AG09309 (cell line): ENCODE measurements around the gene SOCS1.

Experiments
- DNase-seq: peaks from one replicate; pipeline ENCODE4 v3.0.0-alpha.2; 2010; ENCODE audit warnings: low read depth
- H3K4me3 ChIP-seq: 2 replicates; pipeline ENCODE4 v1.5.1; 2011; ENCODE audit warnings: mild to moderate bottlenecking, low read depth, low read length, moderate library complexity; ENCODE audit not compliant: control insufficient read depth
- TF ChIP-seq, protein P1 (sequence below): IDR thresholded peaks from 2 replicates; pipeline ENCODE4 v1.5.1; 2011; ENCODE audit warnings: mild to moderate bottlenecking, low read depth, low read length, inconsistent platforms; ENCODE audit not compliant: insufficient read depth, control insufficient read depth; ENCODE audit errors: missing control alignments

Gene SOCS1

DNA sequence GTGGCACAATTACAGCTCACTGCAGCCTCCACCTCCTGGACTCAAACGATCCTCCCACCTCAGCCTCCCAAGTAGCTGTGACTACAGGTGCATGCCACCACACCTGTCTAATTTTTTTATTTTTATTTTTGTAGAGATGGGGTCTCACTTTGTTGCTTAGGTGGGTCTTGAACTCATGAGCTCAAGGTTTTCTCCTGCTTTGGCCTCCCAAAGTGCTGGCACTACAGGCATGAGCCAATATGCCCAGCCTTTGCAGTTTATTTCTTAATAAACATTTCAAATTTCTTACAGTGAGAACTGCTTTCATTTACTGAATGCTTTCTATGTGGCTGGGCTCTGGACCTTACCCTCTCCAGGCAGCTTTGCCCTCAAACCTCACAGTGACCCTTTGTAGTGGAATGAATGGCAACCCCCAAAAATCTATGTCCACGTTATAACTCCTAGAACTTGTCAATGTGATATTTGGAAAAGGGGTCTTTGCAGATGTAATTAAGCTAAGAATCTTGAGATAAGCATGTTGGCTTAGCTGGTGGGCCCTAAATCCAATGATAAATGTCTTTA is 14.7 kb upstream of the SOCS1 start:
- DNase-seq = no peak
- no peak overlapping the region for H3K4me3 ChIP-seq
- TF ChIP-seq, protein P1, sequence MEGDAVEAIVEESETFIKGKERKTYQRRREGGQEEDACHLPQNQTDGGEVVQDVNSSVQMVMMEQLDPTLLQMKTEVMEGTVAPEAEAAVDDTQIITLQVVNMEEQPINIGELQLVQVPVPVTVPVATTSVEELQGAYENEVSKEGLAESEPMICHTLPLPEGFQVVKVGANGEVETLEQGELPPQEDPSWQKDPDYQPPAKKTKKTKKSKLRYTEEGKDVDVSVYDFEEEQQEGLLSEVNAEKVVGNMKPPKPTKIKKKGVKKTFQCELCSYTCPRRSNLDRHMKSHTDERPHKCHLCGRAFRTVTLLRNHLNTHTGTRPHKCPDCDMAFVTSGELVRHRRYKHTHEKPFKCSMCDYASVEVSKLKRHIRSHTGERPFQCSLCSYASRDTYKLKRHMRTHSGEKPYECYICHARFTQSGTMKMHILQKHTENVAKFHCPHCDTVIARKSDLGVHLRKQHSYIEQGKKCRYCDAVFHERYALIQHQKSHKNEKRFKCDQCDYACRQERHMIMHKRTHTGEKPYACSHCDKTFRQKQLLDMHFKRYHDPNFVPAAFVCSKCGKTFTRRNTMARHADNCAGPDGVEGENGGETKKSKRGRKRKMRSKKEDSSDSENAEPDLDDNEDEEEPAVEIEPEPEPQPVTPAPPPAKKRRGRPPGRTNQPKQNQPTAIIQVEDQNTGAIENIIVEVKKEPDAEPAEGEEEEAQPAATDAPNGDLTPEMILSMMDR = no peak

DNA sequence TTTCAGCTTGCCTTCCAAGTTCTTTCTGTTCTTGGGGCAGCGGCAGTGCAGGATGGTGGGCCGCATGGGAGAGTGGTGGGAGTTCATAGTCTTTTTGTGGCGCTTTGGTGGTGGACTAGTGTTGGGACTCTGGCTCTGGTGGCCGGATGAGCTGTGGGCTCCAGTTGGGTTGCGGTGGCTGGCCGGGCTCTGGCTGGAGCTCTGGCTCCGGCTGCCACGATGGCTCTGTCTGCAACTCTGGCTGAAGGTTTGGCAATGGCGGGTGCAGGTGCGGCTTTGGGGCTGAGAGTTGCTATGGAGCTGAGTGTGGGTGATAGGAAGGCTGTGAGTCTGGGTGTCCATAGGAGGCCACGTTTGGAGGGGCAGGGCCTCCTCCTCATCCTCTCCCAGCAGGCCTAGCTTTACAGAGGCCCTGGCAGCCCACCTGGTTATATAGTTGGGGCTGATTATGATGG is 12.9 kb upstream of the SOCS1 start, which contains the start of gene TNP2:
TNP2 (minus strand) TSS at position 405 of the 455 bp plus-strand sequence; CDS start at position 342, 63 bp downstream.
- H3K4me3 ChIP-seq = no peak within 1 kb of the TSS
- TF ChIP-seq, protein P1 = no peak
- DNase-seq = no peak

DNA sequence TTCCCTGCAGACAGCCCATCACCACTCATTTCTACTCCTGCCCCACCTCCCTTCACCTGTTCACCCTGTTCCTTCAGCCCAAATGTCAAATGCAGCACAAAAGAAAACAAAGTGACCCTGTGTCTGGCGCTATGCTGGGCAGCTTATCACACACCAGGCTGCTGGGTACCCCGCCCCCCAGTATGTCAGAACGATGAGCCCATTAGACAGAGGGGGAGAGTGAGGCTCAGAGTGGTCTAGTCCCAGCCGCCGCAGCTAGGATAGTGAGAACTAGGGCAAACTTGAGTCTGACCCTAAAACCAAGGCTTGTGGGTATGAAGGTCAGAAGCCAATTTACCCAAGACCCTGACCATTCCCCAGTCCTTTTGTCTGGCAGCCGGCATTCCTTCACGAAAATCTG is 9.1 kb upstream of the SOCS1 start:
- DNase-seq = no peak
- TF ChIP-seq, protein P1 = no peak
- no peak overlapping the region for H3K4me3 ChIP-seq

DNA sequence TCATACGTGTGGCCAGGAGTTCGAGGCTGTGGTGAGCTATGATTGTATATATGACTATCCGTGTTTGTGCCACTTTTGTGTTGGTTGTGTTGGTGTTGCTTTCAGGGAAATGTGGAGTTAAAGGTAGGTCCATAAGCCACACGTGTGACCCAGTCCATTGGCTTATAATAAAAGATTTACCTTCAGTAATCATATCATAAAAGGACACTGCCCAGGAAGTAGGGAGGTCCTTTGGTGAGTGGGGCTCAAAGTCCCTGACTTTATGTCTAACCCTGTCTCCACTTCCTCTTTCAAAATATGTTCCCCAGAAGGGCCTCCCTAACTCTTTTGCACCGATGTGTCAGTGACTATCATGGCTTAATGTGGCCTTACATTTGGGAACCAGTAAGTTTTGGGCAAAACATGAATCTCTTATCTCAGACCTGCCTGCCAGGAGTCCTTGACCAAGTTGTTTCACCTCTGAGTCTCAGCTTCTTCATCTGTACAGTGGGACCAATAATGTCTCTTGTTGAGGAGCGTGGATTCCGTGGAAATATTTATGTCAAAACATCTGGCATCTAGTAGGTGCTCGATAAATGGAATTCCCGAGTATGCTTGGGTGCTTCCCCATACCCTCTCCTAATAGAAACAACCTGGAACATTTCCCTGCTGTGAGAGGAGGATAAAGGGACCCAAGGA is 8.3 kb upstream of the SOCS1 start:
- no peak for DNase-seq
- TF ChIP-seq, protein P1 = no peak
- no peak overlapping the region for H3K4me3 ChIP-seq

DNA sequence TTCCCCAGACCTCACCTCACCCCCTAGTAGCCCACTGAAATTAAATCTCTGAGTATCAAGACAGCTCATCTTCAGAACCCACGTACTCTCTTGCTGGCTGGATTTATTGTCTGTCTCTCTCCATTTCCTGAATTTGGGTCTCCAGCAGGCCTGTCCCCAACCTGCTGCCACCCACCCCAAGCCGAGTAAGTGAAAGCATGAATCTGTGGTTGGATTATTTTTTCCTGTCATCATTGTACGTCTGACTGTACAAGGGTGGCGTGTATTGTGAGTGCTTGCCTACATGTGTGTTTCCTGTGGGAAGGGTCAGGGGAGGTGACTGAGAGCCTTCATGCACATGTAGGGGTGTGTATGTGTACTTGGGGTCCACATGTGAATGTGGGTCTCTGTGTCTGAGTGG is 7.7 kb upstream of the SOCS1 start:
- TF ChIP-seq, protein P1 = no peak
- DNase-seq = no peak
- no peak overlapping the region for H3K4me3 ChIP-seq

DNA sequence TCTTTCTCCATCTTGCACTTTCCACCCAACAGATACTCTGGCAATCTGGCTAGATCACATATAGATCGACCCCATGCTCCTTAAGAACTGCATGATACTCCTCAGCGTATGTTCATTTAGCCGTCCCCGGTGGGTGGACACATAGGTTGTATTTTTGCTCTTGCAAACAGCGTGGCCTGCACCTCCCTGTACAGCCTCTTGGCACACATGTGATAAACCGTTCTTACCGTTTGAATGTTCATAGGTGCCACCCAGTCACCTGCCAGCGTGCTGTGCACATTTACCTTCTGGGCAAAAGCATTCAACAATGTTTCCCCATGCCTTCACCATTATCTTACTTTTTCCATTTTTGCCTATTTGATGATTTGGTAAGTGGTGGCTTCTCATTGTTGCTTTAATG is 6.9 kb upstream of the SOCS1 start:
- TF ChIP-seq, protein P1 = no peak
- no peak overlapping the region for H3K4me3 ChIP-seq
- DNase-seq = no peak
